Naive thymus-derived CD8-positive, alpha-beta T cell (primary cell): Measurements from ENCODE around the gene SCNN1B. TPM values are rescaled to one million over a fixed set of nuclear protein-coding genes. Genes with fewer than 3 reads are reported as not detected.
"Not testable (repeated sequence)": the region's sequence is repeated elsewhere in the genome, so short reads cannot be mapped to it uniquely, and the experiment has no call there.

Source experiments
- ATAC-seq, 2 donors: fragments of 150-1000 bp; cut with Tn5 transposase in 1 of 2; sonication (Bioruptor Pico), chemical (Tn5 transposase) in 1 of 2; 1 replicate in 1 of 2; 2 replicates in 1 of 2; pipeline ENCODE4 v1.10.0; 2021; ENCODE audit warnings: mild to moderate bottlenecking in 2 of 2, moderate library complexity in 2 of 2
- POLR2A ChIA-PET: fragments of 350-600 bp; sonication (Branson Sonifier 250); formaldehyde crosslinking; loops from one replicate; lab custom pipeline; 2021; ENCODE audit warnings: antibody characterized with exemption; lab: Charles Lee
- DNase-seq, 10 donors: peaks; one replicate each; pipeline versions ENCODE4 v3.0.0 to v3.0.0-alpha.2; 2020 to 2022
- H3K27ac Mint-ChIP-seq, 10 donors: one replicate each; pipeline ENCODE4 v1.8.0; 2020 to 2022; ENCODE audit warnings: mild to moderate bottlenecking in 10 of 10, mixed read lengths in 10 of 10, moderate library complexity in 4 of 10, inconsistent platforms in 1 of 10
- H3K27me3 Mint-ChIP-seq, 5 donors: one replicate each; pipeline ENCODE4 v1.8.0; 2021 to 2022; ENCODE audit warnings: mixed read lengths in 5 of 5
- H3K36me3 Mint-ChIP-seq, 3 donors: one replicate each; pipeline ENCODE4 v1.8.0; 2020 to 2022; ENCODE audit warnings: mixed read lengths in 3 of 3, mild to moderate bottlenecking in 2 of 3, inconsistent platforms in 1 of 3
- H3K4me1 Mint-ChIP-seq, 4 donors: one replicate each; pipeline ENCODE4 v1.8.0; 2021 to 2022; ENCODE audit warnings: mixed read lengths in 4 of 4
- H3K4me3 Mint-ChIP-seq, 10 donors: one replicate each; pipeline ENCODE4 v1.8.0; 2020 to 2022; ENCODE audit warnings: mild to moderate bottlenecking in 10 of 10, mixed read lengths in 10 of 10, moderate library complexity in 6 of 10, inconsistent platforms in 1 of 10
- H3K9me3 Mint-ChIP-seq, 9 donors: one replicate each; pipeline ENCODE4 v1.8.0; 2020 to 2022; ENCODE audit warnings: mixed read lengths in 9 of 9, mild to moderate bottlenecking in 3 of 9, inconsistent platforms in 1 of 9, moderate library complexity in 1 of 9
- polyA plus RNA-seq, 3 donors: library from polyadenylated mRNA; unstranded; fragments of 300-500 nt; fragmentation: Illumina TruSeq; gene quantifications; one replicate each; pipeline ENCODE4 v1.2.3, GENCODE V29; 2021
- total RNA-seq, 8 experiments: library from RNA in 2 of 8; stranded (reverse) in 2 of 8; gene quantifications; one replicate each; pipeline ENCODE4 v1.2.3 and lab custom pipeline; 2021 to 2026

SCNN1B gene
- total and polyA plus RNA-seq, 5 experiments from 2014 or later: not detected

- no peak for ATAC-seq
- H3K4me1 Mint-ChIP-seq: no peaks in the 10 kb centered on the region
- peak overlapping the region in 1 of 10 donors; percentile 48 for H3K27ac Mint-ChIP-seq
- H3K27me3 Mint-ChIP-seq: peaks cover 0 to 3% (median 0%) of the 10 kb centered on the region in 5 donors
- no peaks in the 10 kb centered on the region for H3K36me3 Mint-ChIP-seq
- POLR2A ChIA-PET: no interaction called here
- DNase-seq: no peak
- H3K9me3 Mint-ChIP-seq: no peaks in the 10 kb centered on the region
- H3K4me3 Mint-ChIP-seq: no peak overlapping the region
Measured at GRCh38 chr16:23380501-23380951, 78.4 kb downstream of the SCNN1B start.

DNA sequence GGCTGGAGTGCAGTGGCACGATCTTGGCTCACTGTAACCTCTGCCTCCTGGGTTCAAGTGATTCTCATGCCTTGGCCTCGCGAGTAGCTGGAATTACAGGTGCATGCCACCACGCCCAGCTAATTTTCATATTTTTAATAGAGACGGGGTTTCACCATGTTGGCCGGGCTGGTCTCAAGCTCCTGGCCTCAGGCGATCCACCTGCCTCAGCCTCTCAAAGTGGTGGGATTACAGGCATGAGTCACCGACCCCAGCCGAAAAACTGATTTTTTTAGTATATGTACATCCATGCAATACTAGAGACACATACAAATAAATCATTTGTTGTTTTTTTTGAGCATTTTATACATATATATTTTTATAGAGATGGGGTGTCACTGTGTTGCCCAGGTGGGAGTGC is 79.6 kb downstream of the SCNN1B start:
- H3K4me1 Mint-ChIP-seq, H3K4me3 Mint-ChIP-seq, H3K36me3 Mint-ChIP-seq, POLR2A ChIA-PET, H3K27me3 Mint-ChIP-seq, H3K9me3 Mint-ChIP-seq, H3K27ac Mint-ChIP-seq, DNase-seq, ATAC-seq: not testable (repeated sequence)

DNA sequence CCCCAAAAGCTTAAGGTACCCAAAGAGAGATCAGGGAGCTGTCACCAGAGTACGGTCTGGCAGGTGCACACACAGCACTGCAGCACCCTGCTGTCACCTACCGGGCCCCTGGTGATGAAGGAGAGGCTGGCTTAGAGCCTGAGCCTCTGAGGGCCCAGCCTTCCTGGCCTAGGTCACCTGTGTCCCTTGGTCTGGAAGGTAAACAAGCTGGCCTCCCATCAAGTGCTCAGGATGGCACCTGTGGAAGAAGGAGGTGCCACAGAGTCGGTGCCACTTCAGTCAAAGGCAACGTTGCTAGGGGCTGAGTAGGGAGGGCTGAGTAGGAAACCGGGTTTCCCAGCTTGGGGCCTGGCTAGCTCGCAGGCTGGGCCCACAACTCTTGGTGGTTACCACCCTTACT is 80.2 kb downstream of the SCNN1B start:
- POLR2A ChIA-PET: no interaction called here
- ATAC-seq (no peak), DNase-seq (no peak)
- Mint-ChIP-seq H3K9me3 (no peaks in the 10 kb centered on the region), H3K4me3 (no peak overlapping the region), H3K4me1 (no peaks in the 10 kb centered on the region), H3K27me3 (peaks cover 0 to 3% (median 0%) of the 10 kb centered on the region in 5 donors), H3K36me3 (no peaks in the 10 kb centered on the region), H3K27ac (no peak overlapping the region)

- ATAC-seq (no peak), DNase-seq (no peak)
- H3K9me3 Mint-ChIP-seq: no peaks in the 10 kb centered on the region
- no peaks in the 10 kb centered on the region for H3K4me1 Mint-ChIP-seq
- no peak overlapping the region for H3K4me3 Mint-ChIP-seq
- H3K27ac Mint-ChIP-seq: no peak overlapping the region
- H3K27me3 Mint-ChIP-seq: no peaks in the 10 kb centered on the region
- H3K36me3 Mint-ChIP-seq: peaks cover 0 to 11% (median 5%) of the 10 kb centered on the region in 3 donors
- POLR2A ChIA-PET: no interaction called here
Measured at GRCh38 chr16:23383881-23384280, 81.8 kb downstream of the SCNN1B start.

DNA sequence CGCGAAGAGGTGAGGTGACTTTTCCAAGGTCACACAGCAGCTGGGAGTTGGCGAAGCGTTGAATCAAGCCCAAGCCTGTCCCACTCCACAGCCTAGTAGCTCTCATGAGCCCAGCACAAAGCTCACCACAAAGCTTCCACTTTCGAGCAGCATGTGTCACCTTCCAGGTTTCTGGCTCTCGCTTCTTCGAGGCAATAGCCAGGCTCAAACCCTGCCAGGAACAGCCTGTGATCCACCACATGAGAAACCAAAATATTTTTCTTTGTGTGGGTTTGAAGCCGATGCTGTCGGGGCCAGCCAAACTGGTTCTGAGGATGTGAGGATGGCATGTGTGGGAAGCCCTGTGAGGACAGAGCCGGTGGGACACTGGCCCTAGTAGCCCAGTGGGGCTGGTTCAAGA is 82.8 kb downstream of the SCNN1B start:
- Mint-ChIP-seq H3K36me3 (peaks cover 0 to 21% (median 7%) of the 10 kb centered on the region in 3 donors), H3K9me3 (no peaks in the 10 kb centered on the region), H3K4me3 (no peak overlapping the region), H3K27me3 (no peaks in the 10 kb centered on the region), H3K27ac (no peak overlapping the region), H3K4me1 (no peaks in the 10 kb centered on the region)
- DNase-seq (no peak), ATAC-seq (no peak)
- POLR2A ChIA-PET: no interaction called here

GRCh38 chr16:23385441-23385840 is 83.3 kb downstream of the SCNN1B start:
- Mint-ChIP-seq H3K27me3 (no peaks in the 10 kb centered on the region), H3K36me3 (peaks cover 0 to 26% (median 9%) of the 10 kb centered on the region in 3 donors), H3K27ac (no peak overlapping the region), H3K9me3 (no peaks in the 10 kb centered on the region), H3K4me1 (no peaks in the 10 kb centered on the region), H3K4me3 (no peak overlapping the region)
- no peak for DNase-seq
- POLR2A ChIA-PET: no interaction called here
- ATAC-seq: no peak

- peak overlapping the region in 1 of 10 donors; percentile 24 for H3K4me3 Mint-ChIP-seq
- H3K36me3 Mint-ChIP-seq: peaks cover 0 to 49% (median 17%) of the 10 kb centered on the region in 3 donors
- POLR2A ChIA-PET: no interaction called here
- H3K27me3 Mint-ChIP-seq: no peaks in the 10 kb centered on the region
- ATAC-seq (no peak), DNase-seq (no peak)
- no peaks in the 10 kb centered on the region for H3K9me3 Mint-ChIP-seq
- H3K27ac Mint-ChIP-seq: peak overlapping the region in 2 of 10 donors; percentile 14 to 65
- no peaks in the 10 kb centered on the region for H3K4me1 Mint-ChIP-seq
Measured at GRCh38 chr16:23387666-23388065, 85.6 kb downstream of the SCNN1B start.

DNA sequence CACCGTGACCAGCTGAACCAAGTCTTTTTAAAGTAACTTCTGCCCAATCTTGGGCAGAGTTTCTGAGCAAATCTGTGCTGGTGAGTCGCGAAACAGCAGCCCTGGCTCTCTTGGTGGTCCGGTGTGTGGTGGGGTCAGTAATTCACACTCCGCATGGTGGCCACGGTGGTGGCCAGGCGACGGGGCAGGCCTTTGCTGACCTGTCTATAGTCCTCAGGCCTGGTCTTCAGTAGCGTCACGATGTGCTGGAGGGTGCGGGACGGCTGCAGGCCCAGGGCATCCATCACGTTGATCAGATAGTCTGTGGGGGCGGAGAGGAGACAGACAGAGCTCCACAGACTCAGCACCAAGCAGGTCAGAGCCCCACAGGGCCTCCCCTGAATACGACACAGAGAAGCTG is 86.7 kb downstream of the SCNN1B start:
- H3K4me1 Mint-ChIP-seq: no peaks in the 10 kb centered on the region
- POLR2A ChIA-PET: no interaction called here
- H3K27ac Mint-ChIP-seq: peak overlapping the region in 1 of 10 donors; percentile 14
- H3K36me3 Mint-ChIP-seq: peaks cover 0 to 60% (median 22%) of the 10 kb centered on the region in 3 donors
- DNase-seq: no peak
- H3K27me3 Mint-ChIP-seq: no peaks in the 10 kb centered on the region
- ATAC-seq: no peak
- H3K4me3 Mint-ChIP-seq: no peak overlapping the region
- H3K9me3 Mint-ChIP-seq: no peaks in the 10 kb centered on the region

GRCh38 chr16:23389201-23389600 is 87.1 kb downstream of the SCNN1B start:
- no peak for ATAC-seq
- H3K4me3 Mint-ChIP-seq: no peak overlapping the region
- no peaks in the 10 kb centered on the region for H3K4me1 Mint-ChIP-seq
- peaks cover 0 to 61% (median 24%) of the 10 kb centered on the region in 3 donors for H3K36me3 Mint-ChIP-seq
- no peaks in the 10 kb centered on the region for H3K9me3 Mint-ChIP-seq
- POLR2A ChIA-PET: no interaction called here
- H3K27ac Mint-ChIP-seq: peak overlapping the region in 2 of 10 donors; percentile 1 to 58
- DNase-seq: no peak
- H3K27me3 Mint-ChIP-seq: no peaks in the 10 kb centered on the region

GRCh38 chr16:23389936-23390335 is 87.8 kb downstream of the SCNN1B start:
- H3K27ac Mint-ChIP-seq, H3K4me1 Mint-ChIP-seq, H3K4me3 Mint-ChIP-seq, POLR2A ChIA-PET, H3K9me3 Mint-ChIP-seq, H3K27me3 Mint-ChIP-seq, DNase-seq, ATAC-seq: not testable (repeated sequence)
- peaks cover 0 to 69% (median 27%) of the 10 kb centered on the region in 3 donors for H3K36me3 Mint-ChIP-seq

DNA sequence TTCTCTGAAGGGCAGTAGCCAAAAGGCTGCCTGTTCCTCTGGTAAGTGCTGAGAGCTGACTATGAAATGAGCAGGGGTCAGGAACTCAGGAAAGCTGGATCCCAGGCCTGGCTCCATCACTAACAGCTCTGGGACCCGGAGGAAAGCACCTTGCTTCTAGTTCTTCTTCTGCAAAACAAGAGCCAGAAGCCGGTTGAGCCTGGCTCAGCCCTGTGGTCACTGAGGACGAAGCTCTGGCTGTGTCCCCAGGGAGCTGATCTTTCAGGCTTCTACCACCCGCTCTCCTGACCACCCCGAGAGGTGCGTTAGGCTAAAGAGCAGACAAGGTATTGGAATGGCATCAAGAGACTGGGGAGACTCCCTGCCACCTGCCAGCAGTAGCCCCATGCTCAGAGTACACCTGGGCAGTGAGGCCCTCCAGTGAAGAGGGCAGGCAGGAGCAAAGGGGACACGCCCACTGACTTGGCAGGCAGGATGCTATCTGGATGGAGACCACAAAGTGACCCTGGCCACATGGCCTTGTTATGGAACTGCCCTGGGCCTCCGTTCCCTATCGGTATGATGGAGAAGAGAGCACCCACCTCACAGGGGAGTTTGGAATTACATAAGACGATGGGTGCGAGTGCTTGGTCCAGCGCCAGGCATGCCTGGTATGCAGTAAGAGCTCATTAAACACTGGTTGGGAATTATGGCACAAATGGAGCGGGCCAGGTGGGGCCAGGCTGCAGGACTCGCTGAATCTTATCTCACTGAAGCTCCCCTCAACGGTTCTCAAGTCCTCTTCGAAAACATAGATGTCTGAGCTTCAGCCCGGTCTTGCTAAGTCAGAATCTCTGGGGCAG is 89.5 kb downstream of the SCNN1B start:
- POLR2A ChIA-PET: no interaction called here
- no peak overlapping the region for H3K4me3 Mint-ChIP-seq
- no peaks in the 10 kb centered on the region for H3K9me3 Mint-ChIP-seq
- DNase-seq: no peak
- ATAC-seq: no peak
- peaks cover 0 to 82% (median 27%) of the 10 kb centered on the region in 3 donors for H3K36me3 Mint-ChIP-seq
- H3K27ac Mint-ChIP-seq: no peak overlapping the region
- no peaks in the 10 kb centered on the region for H3K27me3 Mint-ChIP-seq
- H3K4me1 Mint-ChIP-seq: no peaks in the 10 kb centered on the region

DNA sequence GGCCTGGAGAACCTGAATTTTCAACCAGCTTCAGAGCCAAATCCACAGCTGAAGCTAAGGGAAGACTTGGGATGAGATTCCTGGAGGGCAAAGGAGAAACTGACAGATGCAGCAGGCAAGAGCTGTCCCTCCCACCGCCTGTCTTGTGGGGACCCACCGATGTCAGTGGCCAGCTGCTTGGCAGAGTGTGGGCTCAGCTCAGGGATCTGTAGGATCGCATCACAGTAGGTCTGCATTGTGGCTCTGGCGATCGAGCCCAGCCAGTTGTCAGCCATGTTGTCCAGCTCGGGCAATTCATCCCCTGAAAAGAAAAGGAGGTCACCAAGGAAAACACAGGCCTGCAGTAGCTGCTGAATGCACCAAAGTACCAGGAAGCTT is 90.1 kb downstream of the SCNN1B start:
- Mint-ChIP-seq H3K27ac (no peak overlapping the region), H3K4me3 (no peak overlapping the region), H3K4me1 (no peaks in the 10 kb centered on the region), H3K27me3 (no peaks in the 10 kb centered on the region), H3K9me3 (no peaks in the 10 kb centered on the region), H3K36me3 (peaks cover 0 to 89% (median 29%) of the 10 kb centered on the region in 3 donors)
- POLR2A ChIA-PET: no interaction called here
- no peak for DNase-seq
- no peak for ATAC-seq

GRCh38 chr16:23394141-23394831 is 92.2 kb downstream of the SCNN1B start:
- DNase-seq: no peak
- ATAC-seq: no peak
- Mint-ChIP-seq H3K4me3 (no peak overlapping the region), H3K9me3 (no peaks in the 10 kb centered on the region), H3K27ac (no peak overlapping the region), H3K4me1 (no peaks in the 10 kb centered on the region), H3K27me3 (no peaks in the 10 kb centered on the region), H3K36me3 (peaks cover 5 to 92% (median 32%) of the 10 kb centered on the region in 3 donors)
- POLR2A ChIA-PET: no interaction called here
